ENCODE measurements around the gene TMEM151B.
A peak's percentile ranks its signal among the peaks of the same experiment; 100 is the strongest.

The TMEM151B gene

GRCh38 chr6:44261581-44261980 is 8.7 kb upstream of the TMEM151B start:
- no peak overlapping the region for H3K4me3 ChIP-seq (ENCODE audit: low read depth, low read length)
- DNase-seq (ENCODE audit: low read depth) = no peak
- no peak for TF ChIP-seq MAX (IDR thresholded peaks at IDR 0.05; ENCODE audit: low read depth, low read length)
- TF ChIP-seq POLR2A (IDR thresholded peaks at IDR 0.05; ENCODE audit: extremely low read depth, insufficient read length) = no peak
- no peak for TF ChIP-seq MYC (IDR thresholded peaks at IDR 0.05; ENCODE audit: low read depth, low read length)
- TF ChIP-seq CTCF (IDR thresholded peaks at IDR 0.05; ENCODE audit: low read depth, low read length) = no peak

- peak overlapping the region; percentile 81 for H3K4me3 ChIP-seq (ENCODE audit: low read depth, low read length)
- no peak for DNase-seq (ENCODE audit: low read depth)
- TF ChIP-seq MAX (IDR thresholded peaks at IDR 0.05; ENCODE audit: low read depth, low read length) (no peak), CTCF (IDR thresholded peaks at IDR 0.05; ENCODE audit: low read depth, low read length) (no peak), POLR2A (IDR thresholded peaks at IDR 0.05; ENCODE audit: extremely low read depth, insufficient read length) (no peak), MYC (IDR thresholded peaks at IDR 0.05; ENCODE audit: low read depth, low read length) (no peak)
Measured at GRCh38 chr6:44262467-44263353, 7.5 kb upstream of the TMEM151B start.

GRCh38 chr6:44263354-44264100 is 6.7 kb upstream of the TMEM151B start:
- H3K4me3 ChIP-seq (ENCODE audit: low read depth, low read length) = peak overlapping the region; percentile 81
- 0 out of 2 replicates have a peak, but pooled peaks have one; percentile 9 for TF ChIP-seq MAX (IDR thresholded peaks at IDR 0.05; ENCODE audit: low read depth, low read length)
- TF ChIP-seq CTCF (IDR thresholded peaks at IDR 0.05; ENCODE audit: low read depth, low read length) = no peak
- TF ChIP-seq POLR2A (IDR thresholded peaks at IDR 0.05; ENCODE audit: extremely low read depth, insufficient read length) = no peak
- TF ChIP-seq MYC (IDR thresholded peaks at IDR 0.05; ENCODE audit: low read depth, low read length) = no peak
- DNase-seq (ENCODE audit: low read depth) = peak; percentile 80

GRCh38 chr6:44264154-44265006 is 5.9 kb upstream of the TMEM151B start:
- peak overlapping the region; percentile 81 for H3K4me3 ChIP-seq (ENCODE audit: low read depth, low read length)
- peak; percentile 95 for DNase-seq (ENCODE audit: low read depth)
- peak; percentile 62; the same call in 1 of the 2 replicates for TF ChIP-seq MYC (IDR thresholded peaks at IDR 0.05; ENCODE audit: low read depth, low read length)
- TF ChIP-seq POLR2A (IDR thresholded peaks at IDR 0.05; ENCODE audit: extremely low read depth, insufficient read length) = no peak
- no peak for TF ChIP-seq CTCF (IDR thresholded peaks at IDR 0.05; ENCODE audit: low read depth, low read length)
- peak; percentile 91 for TF ChIP-seq MAX (IDR thresholded peaks at IDR 0.05; ENCODE audit: low read depth, low read length)

All from NB4 (cell line).